Trophoblast cell (in vitro differentiated cells and primary cell): Measurements from ENCODE around the gene LRP1B.

Experiments
- DNase-seq, 2 donors: peaks; one replicate each; pipeline ENCODE4 v3.0.0-alpha.2; 2016
- H2AFZ ChIP-seq: 2 replicates; pipeline ENCODE4 v1.6.1; 2013; ENCODE audit warnings: low read length, moderate library complexity, mild to moderate bottlenecking; ENCODE audit not compliant: insufficient read depth, poor library complexity
- H2AK5ac ChIP-seq: 2 replicates; pipeline ENCODE4 v1.6.1; 2013; ENCODE audit warnings: mild to moderate bottlenecking, low read length
- H2BK120ac ChIP-seq: 2 replicates; pipeline ENCODE4 v1.6.1; 2013; ENCODE audit warnings: low read length, mild to moderate bottlenecking, moderate library complexity; ENCODE audit not compliant: insufficient read depth, poor library complexity
- H2BK12ac ChIP-seq: 2 replicates; pipeline ENCODE4 v1.6.1; 2013; ENCODE audit warnings: mild to moderate bottlenecking, low read length, moderate library complexity
- H2BK5ac ChIP-seq: 2 replicates; pipeline ENCODE4 v1.6.1; 2013; ENCODE audit warnings: low read length, low read depth, moderate library complexity, mild to moderate bottlenecking; ENCODE audit not compliant: poor library complexity
- H3K14ac ChIP-seq: 2 replicates; pipeline ENCODE4 v1.6.1; 2013; ENCODE audit warnings: mild to moderate bottlenecking, low read length
- H3K18ac ChIP-seq: 2 replicates; pipeline ENCODE4 v1.6.1; 2013; ENCODE audit warnings: mild to moderate bottlenecking, low read length
- H3K23ac ChIP-seq: 2 replicates; pipeline ENCODE4 v1.6.1; 2013; ENCODE audit warnings: low read length
- H3K27ac ChIP-seq: 2 replicates; pipeline ENCODE4 v1.5.1; 2013; ENCODE audit warnings: low read depth, mild to moderate bottlenecking, inconsistent platforms, low read length, moderate library complexity
- H3K27me3 ChIP-seq: 2 replicates; pipeline ENCODE4 v1.6.1; 2013; ENCODE audit warnings: inconsistent platforms, mild to moderate bottlenecking, low read length, moderate library complexity; ENCODE audit not compliant: insufficient read depth
- H3K36me3 ChIP-seq, 2 experiments: 1 replicate in 1 of 2; 2 replicates in 1 of 2; pipeline ENCODE4 v1.6.1; 2013; ENCODE audit warnings: low read length in 2 of 2, mild to moderate bottlenecking in 2 of 2, moderate library complexity in 1 of 2; ENCODE audit not compliant: insufficient read depth in 2 of 2, control insufficient read depth in 1 of 2
- H3K4ac ChIP-seq: 2 replicates; pipeline ENCODE4 v1.6.1; 2013; ENCODE audit warnings: low read depth, mild to moderate bottlenecking, low read length, moderate library complexity
- H3K4me1 ChIP-seq, 2 experiments: 1 replicate in 1 of 2; 2 replicates in 1 of 2; pipeline ENCODE4 v1.6.1; 2013; ENCODE audit warnings: low read length in 2 of 2, mild to moderate bottlenecking in 2 of 2, moderate library complexity in 1 of 2; ENCODE audit not compliant: insufficient read depth in 2 of 2, control insufficient read depth in 1 of 2
- H3K4me2 ChIP-seq: 2 replicates; pipeline ENCODE4 v1.6.1; 2013; ENCODE audit warnings: inconsistent platforms, mild to moderate bottlenecking, low read length, moderate library complexity
- H3K4me3 ChIP-seq: 2 replicates; pipeline ENCODE4 v1.5.1; 2013; ENCODE audit warnings: mild to moderate bottlenecking, low read depth, low read length, inconsistent platforms
- H3K79me1 ChIP-seq: one replicate; pipeline ENCODE4 v1.6.1; 2013; ENCODE audit warnings: low read length
- H3K79me2 ChIP-seq: 2 replicates; pipeline ENCODE4 v1.6.1; 2013; ENCODE audit warnings: low read length, mild to moderate bottlenecking; ENCODE audit not compliant: control insufficient read depth, insufficient read depth, poor library complexity
- H3K9ac ChIP-seq: 2 replicates; pipeline ENCODE4 v1.6.1; 2013; ENCODE audit warnings: mild to moderate bottlenecking, low read length
- H3K9me3 ChIP-seq: 2 replicates; pipeline ENCODE4 v1.6.1; 2013; ENCODE audit warnings: low read depth, mild to moderate bottlenecking, control low read depth, inconsistent platforms, low read length; ENCODE audit not compliant: insufficient read depth
- H4K12ac ChIP-seq: 2 replicates; pipeline ENCODE4 v1.6.1; 2013; ENCODE audit warnings: low read depth, mild to moderate bottlenecking, low read length, moderate library complexity
- H4K8ac ChIP-seq: 2 replicates; pipeline ENCODE4 v1.6.1; 2013; ENCODE audit warnings: low read depth, mild to moderate bottlenecking, low read length, moderate library complexity
- H4K91ac ChIP-seq: one replicate; pipeline ENCODE4 v1.6.1; 2013; ENCODE audit warnings: low read depth, mild to moderate bottlenecking, low read length, moderate library complexity
- WGBS: extraction: QIAGEN DNeasy Blood & Tissue Kit; methylation state at CpG from one replicate; pipeline ENCODE4 v1.1.7; 2013; ENCODE audit warnings: missing lambda C conversion rate; ENCODE audit not compliant: insufficient read length, insufficient coverage; ENCODE audit errors: extremely low coverage; 5-methylcytosine and 5-hydroxymethylcytosine counted together

Gene LRP1B

DNA sequence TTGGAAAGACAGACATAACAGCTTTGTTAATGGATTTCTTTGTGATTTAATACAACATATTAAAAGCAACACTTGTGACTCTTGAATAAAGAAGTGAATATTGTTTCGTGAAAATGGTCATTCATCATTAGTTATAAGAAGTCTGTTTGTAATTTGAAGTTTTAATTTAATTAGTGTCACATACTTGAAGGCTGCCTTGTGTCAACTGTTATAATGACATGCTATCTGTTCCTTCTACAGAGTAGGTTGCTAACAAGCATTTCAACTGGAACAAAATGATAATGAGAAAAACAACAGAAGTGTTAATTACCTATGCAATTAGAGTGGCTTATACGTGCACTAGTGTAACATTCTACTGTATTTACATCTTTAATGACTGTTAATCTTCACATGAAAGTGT lies 624.7 kb downstream of the LRP1B start:
- no peak overlapping the region for H3K14ac ChIP-seq
- H3K36me3 ChIP-seq: no peaks in the 10 kb centered on the region
- no peak overlapping the region for H4K8ac ChIP-seq
- H3K4ac ChIP-seq: no peak overlapping the region
- H3K4me3 ChIP-seq: no peak overlapping the region
- H2BK5ac ChIP-seq: no peak overlapping the region
- no peak overlapping the region for H3K27ac ChIP-seq
- H3K18ac ChIP-seq: no peak overlapping the region
- no peaks in the 10 kb centered on the region for H3K79me1 ChIP-seq
- no peak overlapping the region for H2BK120ac ChIP-seq
- H3K4me2 ChIP-seq: no peak overlapping the region
- H3K79me2 ChIP-seq: no peaks in the 10 kb centered on the region
- H3K9ac ChIP-seq: no peak overlapping the region
- H3K27me3 ChIP-seq: no peaks in the 10 kb centered on the region
- no peak overlapping the region for H3K23ac ChIP-seq
- H4K91ac ChIP-seq: no peak overlapping the region
- no peak for DNase-seq
- H2AK5ac ChIP-seq: no peak overlapping the region
- H2BK12ac ChIP-seq: no peak overlapping the region
- WGBS: no CpG with 5 or more reads among the region's 2 CpGs
- no peaks in the 10 kb centered on the region for H3K9me3 ChIP-seq
- H3K4me1 ChIP-seq: no peaks in the 10 kb centered on the region
- no peak overlapping the region for H2AFZ ChIP-seq
- H4K12ac ChIP-seq: no peak overlapping the region

DNA sequence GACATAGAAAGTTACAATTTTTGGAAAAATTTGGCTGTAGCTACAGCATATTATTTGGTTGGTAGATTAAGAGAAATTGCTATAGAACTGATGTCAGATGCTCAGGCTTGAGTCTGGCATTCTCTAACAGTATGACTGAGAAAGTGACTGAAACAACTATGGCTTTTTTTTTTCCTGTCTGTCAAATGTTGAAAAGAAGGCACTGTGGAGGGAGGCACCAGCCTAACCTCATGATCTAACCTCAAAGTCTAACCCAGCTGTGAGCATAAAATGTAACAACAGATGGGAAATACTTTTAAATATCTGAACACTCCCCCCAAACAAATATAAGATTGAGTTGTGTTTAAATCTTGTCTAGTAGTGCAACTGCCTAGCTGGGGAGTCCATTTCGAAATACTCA lies 629.1 kb downstream of the LRP1B start:
- Histone ChIP-seq H2BK5ac (no peak overlapping the region), H3K36me3 (no peaks in the 10 kb centered on the region), H3K4ac (no peak overlapping the region), H3K4me3 (no peak overlapping the region), H3K9me3 (no peaks in the 10 kb centered on the region), H2BK120ac (no peak overlapping the region), H3K14ac (no peak overlapping the region), H3K9ac (no peak overlapping the region), H3K4me1 (no peaks in the 10 kb centered on the region), H2BK12ac (no peak overlapping the region), H4K12ac (no peak overlapping the region), H4K8ac (no peak overlapping the region), H2AK5ac (no peak overlapping the region), H4K91ac (no peak overlapping the region), H3K79me2 (no peaks in the 10 kb centered on the region), H3K27me3 (no peaks in the 10 kb centered on the region), H3K79me1 (no peaks in the 10 kb centered on the region), H3K27ac (no peak overlapping the region), H2AFZ (no peak overlapping the region), H3K18ac (no peak overlapping the region), H3K4me2 (no peak overlapping the region), H3K23ac (no peak overlapping the region)
- WGBS: no CpG with 5 or more reads among the region's 1 CpG
- DNase-seq: no peak

DNA sequence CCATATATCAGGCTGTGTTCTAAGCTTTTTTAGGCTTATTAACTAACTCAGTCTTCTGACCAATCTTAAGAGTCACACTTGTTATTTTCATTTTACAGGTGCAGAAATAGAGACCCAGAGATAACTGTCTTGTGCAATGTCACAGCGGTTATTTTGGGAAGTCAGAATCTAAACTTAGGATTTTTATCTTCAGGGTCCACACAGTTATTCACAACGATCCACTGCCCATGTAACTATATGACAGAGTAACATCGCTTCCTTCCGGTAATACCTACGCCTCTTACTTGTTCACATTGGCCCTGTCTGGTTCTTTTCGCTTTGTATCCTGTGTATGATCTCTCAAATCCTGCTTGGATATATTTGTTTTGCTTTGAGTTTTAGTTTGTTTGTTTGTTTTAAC lies 631.7 kb downstream of the LRP1B start:
- no peak overlapping the region for H2BK5ac ChIP-seq
- H2AFZ ChIP-seq: no peak overlapping the region
- H3K4me2 ChIP-seq: no peak overlapping the region
- H2BK120ac ChIP-seq: no peak overlapping the region
- no peak overlapping the region for H3K23ac ChIP-seq
- no peaks in the 10 kb centered on the region for H3K79me1 ChIP-seq
- no peaks in the 10 kb centered on the region for H3K36me3 ChIP-seq
- H3K18ac ChIP-seq: no peak overlapping the region
- WGBS: no CpG with 5 or more reads among the region's 6 CpGs
- H4K12ac ChIP-seq: no peak overlapping the region
- H3K79me2 ChIP-seq: no peaks in the 10 kb centered on the region
- H2BK12ac ChIP-seq: no peak overlapping the region
- no peak overlapping the region for H3K4ac ChIP-seq
- H3K4me1 ChIP-seq: no peaks in the 10 kb centered on the region
- no peak overlapping the region for H3K27ac ChIP-seq
- no peak overlapping the region for H3K9ac ChIP-seq
- H3K27me3 ChIP-seq: no peaks in the 10 kb centered on the region
- no peak overlapping the region for H4K91ac ChIP-seq
- DNase-seq: no peak
- no peak overlapping the region for H2AK5ac ChIP-seq
- no peak overlapping the region for H3K4me3 ChIP-seq
- no peaks in the 10 kb centered on the region for H3K9me3 ChIP-seq
- no peak overlapping the region for H4K8ac ChIP-seq
- no peak overlapping the region for H3K14ac ChIP-seq

DNA sequence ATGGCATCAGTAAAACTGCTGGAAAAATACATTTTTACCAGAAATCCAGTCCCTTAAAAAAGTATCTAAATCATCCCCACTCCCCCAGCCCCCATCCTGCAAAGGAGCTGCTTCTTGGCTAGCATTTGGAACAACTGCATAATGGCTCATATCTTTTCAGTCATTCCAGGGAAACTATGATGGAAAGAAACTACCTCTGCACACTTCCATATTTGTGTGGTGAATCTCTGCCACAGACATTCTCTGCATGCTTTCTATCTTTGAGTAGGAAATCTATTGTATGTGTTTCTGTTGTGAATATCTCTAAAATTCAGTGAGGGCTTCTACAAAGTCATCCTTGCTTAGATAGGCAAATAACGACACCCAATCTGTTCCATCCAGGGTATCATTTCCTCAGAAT lies 632.3 kb downstream of the LRP1B start:
- Histone ChIP-seq H4K12ac (no peak overlapping the region), H3K79me1 (no peaks in the 10 kb centered on the region), H3K27ac (no peak overlapping the region), H3K9ac (no peak overlapping the region), H2BK12ac (no peak overlapping the region), H3K4ac (no peak overlapping the region), H3K14ac (no peak overlapping the region), H3K27me3 (no peaks in the 10 kb centered on the region), H3K79me2 (no peaks in the 10 kb centered on the region), H3K4me1 (no peaks in the 10 kb centered on the region), H3K23ac (no peak overlapping the region), H3K36me3 (no peaks in the 10 kb centered on the region), H3K4me3 (no peak overlapping the region), H2BK5ac (no peak overlapping the region), H4K8ac (no peak overlapping the region), H2BK120ac (no peak overlapping the region), H3K9me3 (no peaks in the 10 kb centered on the region), H2AK5ac (no peak overlapping the region), H3K18ac (no peak overlapping the region), H2AFZ (no peak overlapping the region), H4K91ac (no peak overlapping the region), H3K4me2 (no peak overlapping the region)
- DNase-seq: peak in 1 of 2 donors; percentile 7
- WGBS: no CpG with 5 or more reads among the region's 1 CpG
